SH-SY5Y (cell line): ENCODE data around the gene TOX3.

Experiments
- GATA2 ChIP-seq: IDR thresholded peaks from 2 replicates; pipeline ENCODE4 v1.6.1; 2011; ENCODE audit warnings: mild to moderate bottlenecking, low read depth, low read length
- GATA3 ChIP-seq: IDR thresholded peaks from 2 replicates; pipeline ENCODE4 v1.6.1; 2011; ENCODE audit warnings: low read depth, mild to moderate bottlenecking, low read length, moderate library complexity

- TF ChIP-seq GATA2 (no peak), GATA3 (no peak)
Measured at GRCh38 chr16:52512297-52512987, 34.5 kb downstream of the TOX3 start.
